SU-DHL-6 (cell line): ENCODE data around the gene ROBO2.

Experiments used
- H2AFZ ChIP-seq: fragments of 200-600 bp; sonication (generic); 2 replicates; pipeline ENCODE4 v1.6.1; 2014; ENCODE audit warnings: low read depth, mild to moderate bottlenecking, moderate library complexity, mixed read lengths, antibody characterized with exemption, low read length; ENCODE audit not compliant: severe bottlenecking
- H3F3A ChIP-seq: fragments of 200-600 bp; shearing (Covaris generic); 2 replicates; pipeline ENCODE4 v1.6.0; 2016; ENCODE audit warnings: antibody characterized with exemption, mild to moderate bottlenecking; ENCODE audit not compliant: insufficient read depth
- H3K27ac ChIP-seq: fragments of 200-600 bp; sonication (generic); 2 replicates; pipeline ENCODE4 v1.5.1; 2016; ENCODE audit warnings: low read depth, mild to moderate bottlenecking, low read length, moderate library complexity, mixed read lengths
- H3K27me3 ChIP-seq: fragments of 200-600 bp; sonication (generic), shearing (Covaris generic); 2 replicates; pipeline ENCODE4 v1.6.0; 2014; ENCODE audit warnings: mild to moderate bottlenecking, low read length
- H3K36me3 ChIP-seq: fragments of 200-600 bp; sonication (generic); 2 replicates; pipeline ENCODE4 v1.6.1; 2014; ENCODE audit warnings: mild to moderate bottlenecking, low read length, mixed read lengths
- H3K4me2 ChIP-seq: fragments of 300-600, 200-600 bp; shearing (Covaris generic), sonication (generic); 2 replicates; pipeline ENCODE4 v1.6.0; 2014; ENCODE audit warnings: low read length, low read depth, mild to moderate bottlenecking; ENCODE audit not compliant: poor library complexity, severe bottlenecking
- H3K4me3 ChIP-seq: fragments of 200-600 bp; sonication (generic); 2 replicates; pipeline ENCODE4 v1.5.1; 2014; ENCODE audit warnings: antibody characterized with exemption, low read length, mild to moderate bottlenecking, mixed read lengths; ENCODE audit not compliant: insufficient read depth, poor library complexity, severe bottlenecking
- H3K79me2 ChIP-seq: fragments of 200-600 bp; sonication (generic); 2 replicates; pipeline ENCODE4 v1.6.1; 2014; ENCODE audit warnings: mild to moderate bottlenecking, low read length, moderate library complexity; ENCODE audit not compliant: insufficient read depth
- H3K9ac ChIP-seq: fragments of 200-600 bp; sonication (generic); 2 replicates; pipeline ENCODE4 v1.7.0; 2014; ENCODE audit warnings: mild to moderate bottlenecking, low read length
- H3K9me2 ChIP-seq: fragments of 200-600 bp; sonication (generic); replicated peaks from 2 replicates; pipeline ENCODE4 v1.6.1; 2014; ENCODE audit warnings: low read length; ENCODE audit not compliant: insufficient read depth
- H3K9me3 ChIP-seq: fragments of 200-600 bp; sonication (generic); 2 replicates; pipeline ENCODE4 v1.6.1; 2014; ENCODE audit warnings: low read length, mixed read lengths; ENCODE audit not compliant: insufficient read depth
- H4K20me1 ChIP-seq: fragments of 200-600 bp; sonication (generic); 2 replicates; pipeline ENCODE4 v1.6.1; 2014; ENCODE audit warnings: low read depth, mild to moderate bottlenecking, antibody characterized with exemption, low read length, moderate library complexity, mixed read lengths
- CTCF ChIP-seq: fragments of 200-600 bp; sonication (generic); IDR thresholded peaks from one replicate; pipeline ENCODE4 v1.5.1; 2017; ENCODE audit warnings: antibody characterized with exemption, mild to moderate bottlenecking, low read length, moderate library complexity; ENCODE audit not compliant: insufficient read depth, poor library complexity, severe bottlenecking
- EZH2phosphoT487 ChIP-seq: fragments of 200-600 bp; sonication (generic), shearing (Covaris generic); conservative IDR thresholded peaks from 2 replicates; pipeline ENCODE4 v1.6.1; 2018; ENCODE audit warnings: mild to moderate bottlenecking, antibody characterized with exemption, low read length, moderate library complexity, mixed read lengths

The ROBO2 gene

GRCh38 chr3:77014226-77014625 lies 25.7 kb upstream of the ROBO2 start:
- Histone ChIP-seq H3K9me3 (no peaks in the 10 kb centered on the region), H3K4me2 (no peak overlapping the region), H4K20me1 (no peaks in the 10 kb centered on the region), H3K4me3 (no peak overlapping the region), H3K27me3 (no peaks in the 10 kb centered on the region), H3K27ac (no peak overlapping the region), H3K9ac (no peak overlapping the region), H3K9me2 (no peaks in the 10 kb centered on the region), H3K36me3 (no peaks in the 10 kb centered on the region), H3K79me2 (no peaks in the 10 kb centered on the region), H3F3A (no peaks in the 10 kb centered on the region), H2AFZ (no peak overlapping the region)
- TF ChIP-seq CTCF (no peak), EZH2phosphoT487 (no peak)

GRCh38 chr3:77025471-77025870 lies 14.4 kb upstream of the ROBO2 start:
- no peaks in the 10 kb centered on the region for H3F3A ChIP-seq
- no peak overlapping the region for H3K9ac ChIP-seq
- H3K4me3 ChIP-seq, result no peak overlapping the region
- no peaks in the 10 kb centered on the region for H3K9me2 ChIP-seq
- H3K4me2 ChIP-seq, result no peak overlapping the region
- no peaks in the 10 kb centered on the region for H4K20me1 ChIP-seq
- no peak overlapping the region for H2AFZ ChIP-seq
- no peaks in the 10 kb centered on the region for H3K79me2 ChIP-seq
- no peak overlapping the region for H3K27ac ChIP-seq
- H3K36me3 ChIP-seq, result no peaks in the 10 kb centered on the region
- no peaks in the 10 kb centered on the region for H3K9me3 ChIP-seq
- no peaks in the 10 kb centered on the region for H3K27me3 ChIP-seq
- no peak for TF ChIP-seq CTCF
- no peak for TF ChIP-seq EZH2phosphoT487

GRCh38 chr3:77026904-77027634 lies 12.8 kb upstream of the ROBO2 start:
- Histone ChIP-seq H3K9me3 (no peaks in the 10 kb centered on the region), H3K36me3 (no peaks in the 10 kb centered on the region), H3F3A (no peaks in the 10 kb centered on the region), H3K79me2 (no peaks in the 10 kb centered on the region), H3K27ac (no peak overlapping the region), H4K20me1 (no peaks in the 10 kb centered on the region), H3K9ac (no peak overlapping the region), H3K4me2 (no peak overlapping the region), H2AFZ (no peak overlapping the region), H3K9me2 (no peaks in the 10 kb centered on the region), H3K27me3 (no peaks in the 10 kb centered on the region), H3K4me3 (no peak overlapping the region)
- no peak for TF ChIP-seq CTCF
- no peak for TF ChIP-seq EZH2phosphoT487
